K562 (cell line): ENCODE data around the gene NEK2. TPM values are rescaled to one million over a fixed set of nuclear protein-coding genes. Genes with fewer than 3 reads are reported as not detected.

Source experiments
- ATAC-seq: fragments of 200-7000 bp; cut with Tn5 transposase; 3 replicates; pipeline ENCODE4 v1.9.1; 2020; ENCODE audit warnings: moderate library complexity
- BruUV-seq: library from RNA; stranded (reverse); fragments of 400-500 nt; replicated peaks from 2 replicates; lab custom pipeline; 2021; lab: Mats Ljungman, UMichigan
- CTCF ChIA-PET: fragments of 300-600 bp; formaldehyde crosslinking; extraction: SDS; loops from one replicate; lab custom pipeline; 2021; ENCODE audit warnings: low intra/inter-chr PET ratio; lab: Yijun Ruan, JAX
- POLR2A ChIA-PET: fragments of 300-600, 350-650 bp; sonication (Branson Sonifier 250); formaldehyde crosslinking; extraction: SDS; loops from one replicate; lab custom pipeline; 2021; ENCODE audit warnings: antibody characterized with exemption, inconsistent platforms; lab: Yijun Ruan, JAX
- DNase-seq, 4 experiments: peaks; one replicate each; pipeline versions ENCODE4 v3.0.0 to v3.0.0-alpha.2; 2011 to 2018; ENCODE audit warnings: low spot score in 3 of 4, mixed read lengths in 3 of 4; ENCODE audit errors: extremely low read depth in 1 of 4
- FAIRE-seq: peaks from 2 replicates; lab custom pipeline; 2011; peaks lifted over from hg19 to GRCh38; lab: Jason Lieb, UNC
- H2AFZ ChIP-seq: 2 replicates; pipeline ENCODE4 v1.6.0; 2011; ENCODE audit warnings: low read depth, low read length, control low read depth, inconsistent platforms
- H3K27ac ChIP-seq: fragments of 200-600 bp; 3 replicates; pipeline ENCODE4 v1.8.0; 2011; ENCODE audit warnings: low read depth, mild to moderate bottlenecking, control low read depth, inconsistent platforms, low read length, moderate library complexity, mixed read lengths; ENCODE audit errors: extremely low read depth
- H3K27me3 ChIP-seq, 2 experiments: fragments of 300-600 bp in 1 of 2; 2 replicates in 1 of 2; 3 replicates in 1 of 2; pipeline versions ENCODE4 v1.6.0 to v1.8.0; 2011; ENCODE audit warnings: inconsistent platforms in 2 of 2, low read length in 2 of 2, mild to moderate bottlenecking in 1 of 2, mixed read lengths in 1 of 2, moderate library complexity in 1 of 2; ENCODE audit not compliant: control insufficient read depth in 2 of 2, insufficient read depth in 2 of 2
- H3K36me3 ChIP-seq: fragments of 300-600 bp; 3 replicates; pipeline ENCODE4 v1.8.0; 2011; ENCODE audit warnings: mild to moderate bottlenecking, low read length, inconsistent platforms; ENCODE audit not compliant: control insufficient read depth, insufficient read depth
- H3K4me1 ChIP-seq, 2 experiments: fragments of 200-600 bp in 1 of 2; replicated peaks in 1 of 2; 2 replicates in 1 of 2; 3 replicates in 1 of 2; pipeline versions ENCODE4 v1.5.1 to v1.8.0; 2011; ENCODE audit warnings: inconsistent platforms in 2 of 2, low read length in 2 of 2, mild to moderate bottlenecking in 1 of 2, mixed read lengths in 1 of 2, moderate library complexity in 1 of 2; ENCODE audit not compliant: control insufficient read depth in 2 of 2, insufficient read depth in 2 of 2
- H3K4me2 ChIP-seq: 2 replicates; pipeline ENCODE4 v1.6.1; 2011; ENCODE audit warnings: low read length, control low read depth, inconsistent platforms, mixed read lengths; ENCODE audit not compliant: insufficient read depth
- H3K4me3 ChIP-seq: fragments of 200-600 bp; sonication (generic), shearing (Covaris generic); 2 replicates; pipeline ENCODE4 v1.5.1; 2016; ENCODE audit warnings: control low read depth, inconsistent platforms
- H3K79me2 ChIP-seq: fragments of 200-600 bp; 3 replicates; pipeline ENCODE4 v1.8.0; 2011; ENCODE audit warnings: low read length, inconsistent platforms; ENCODE audit not compliant: control insufficient read depth, insufficient read depth
- H3K9ac ChIP-seq, 2 experiments: 2 replicates each; pipeline versions ENCODE4 v1.6.0 to v1.6.1; 2011; ENCODE audit warnings: low read depth in 2 of 2, low read length in 2 of 2, control low read depth in 1 of 2, inconsistent platforms in 1 of 2, mild to moderate bottlenecking in 1 of 2, mixed read lengths in 1 of 2; ENCODE audit not compliant: insufficient read depth in 1 of 2
- H3K9me1 ChIP-seq: one replicate; pipeline ENCODE4 v1.6.0; 2011; ENCODE audit warnings: inconsistent platforms, mild to moderate bottlenecking, low read length, moderate library complexity; ENCODE audit not compliant: control insufficient read depth, insufficient read depth
- H3K9me3 ChIP-seq: replicated peaks from 2 replicates; pipeline ENCODE4 v1.5.1; 2011; ENCODE audit warnings: low read depth, low read length, inconsistent platforms; ENCODE audit not compliant: control insufficient read depth, insufficient read depth
- H4K20me1 ChIP-seq: replicated peaks from 2 replicates; pipeline ENCODE4 v1.6.1; 2011; ENCODE audit warnings: low read length, inconsistent platforms, mixed read lengths; ENCODE audit not compliant: control insufficient read depth, insufficient read depth
- CBFA2T2 ChIP-seq: fragments of 450-650 bp; conservative IDR thresholded peaks from 2 replicates; pipeline ENCODE4 v1.6.1; 2017; ENCODE audit warnings: mild to moderate bottlenecking
- CBX1 ChIP-seq: sonication (generic); IDR thresholded peaks from 2 replicates; pipeline ENCODE4 v1.6.1; 2016; ENCODE audit warnings: antibody characterized with exemption, low read depth, mild to moderate bottlenecking
- CGGBP1 ChIP-seq: fragments of 250-450 bp; sonication (Bioruptor Pico); IDR thresholded peaks from 2 replicates; pipeline ENCODE4 v1.9.0; 2021; ENCODE audit warnings: mild to moderate bottlenecking
- MCM7 ChIP-seq, 2 experiments: fragments of 450-650 bp; IDR thresholded peaks; 2 replicates each; pipeline ENCODE4 v1.6.1; 2016 to 2018
- PATZ1 ChIP-seq: fragments of 250-450 bp; sonication (Bioruptor Pico); IDR thresholded peaks from 2 replicates; pipeline ENCODE4 v1.5.0; 2020; ENCODE audit warnings: mild to moderate bottlenecking, borderline replicate concordance
- RAD21 ChIP-seq, 2 experiments: fragments of 250-450 bp in 1 of 2; fragments of 450-650 bp in 1 of 2; sonication (Bioruptor Pico) in 1 of 2; formaldehyde crosslinking in 1 of 2; IDR thresholded peaks in 1 of 2; conservative IDR thresholded peaks in 1 of 2; 2 replicates each; pipeline versions ENCODE4 v1.4.0 to v1.8.0; 2020 to 2022; ENCODE audit warnings: mild to moderate bottlenecking in 2 of 2, moderate library complexity in 1 of 2
- XRCC5 ChIP-seq: fragments of 200-400 bp; formaldehyde crosslinking; IDR thresholded peaks from 2 replicates; pipeline ENCODE4 v1.6.1; 2017; ENCODE audit warnings: low read depth, mild to moderate bottlenecking, low read length
- ZBTB26 ChIP-seq: fragments of 450-650 bp; formaldehyde crosslinking; IDR thresholded peaks from 2 replicates; pipeline ENCODE4 v1.4.0; 2022; ENCODE audit warnings: missing genetic modification characterization
- ZNF134 ChIP-seq: fragments of 250-450 bp; sonication (Bioruptor Pico); conservative IDR thresholded peaks from 2 replicates; pipeline ENCODE4 v1.4.0; 2020
- ZNF445 ChIP-seq: fragments of 250-450 bp; sonication (Bioruptor Pico); IDR thresholded peaks from 2 replicates; pipeline ENCODE4 v1.4.0; 2020; ENCODE audit warnings: low read depth, mild to moderate bottlenecking, moderate library complexity
- WGBS: fragments of 100-300 bp; shearing (Covaris generic); methylation state at CpG from one replicate; pipeline ENCODE4 v1.1.6; 2016; ENCODE audit warnings: low coverage, mixed read lengths; ENCODE audit not compliant: insufficient coverage; ENCODE audit errors: missing lambda C conversion rate; 5-methylcytosine and 5-hydroxymethylcytosine counted together
- in situ Hi-C: fragments of 300-500 bp; cut with MboI; formaldehyde crosslinking; loops from 4 replicates; pipeline ENCODE4 v1.15.0; 2018; ENCODE audit warnings: inconsistent platforms, mixed read lengths
- intact Hi-C: fragments of 100-400 bp; cut with micrococcal nuclease; formaldehyde crosslinking; loops from 2 replicates; pipeline ENCODE4 v1.14.2; 2022
- polyA plus RNA-seq, 8 experiments: library from polyadenylated mRNA; depleted of rRNA in 4 of 8; stranded (reverse) in 5 of 8; unstranded in 3 of 8; fragments of >200 nt; fragmentation: Nextera tagmentation in 2 of 8; fragmentation: Illumina TruSeq in 1 of 8; extraction: Ambion mirVana in 2 of 8; extraction: Trizol in 1 of 8; gene quantifications; 2 replicates each; pipeline versions ENCODE4 v1.2.1 to v1.2.3, GENCODE V29; 2011 to 2014; ENCODE audit warnings: inconsistent platforms in 1 of 8, missing spikeins in 1 of 8
- total RNA-seq, 7 experiments: library from RNA; depleted of rRNA in 6 of 7; stranded (reverse); fragments of >200 nt in 6 of 7; fragmentation: Illumina TruSeq in 2 of 7; extraction: Trizol in 2 of 7; gene quantifications; 2 replicates each; pipeline versions ENCODE4 v1.2.1 to v1.2.3, GENCODE V29; 2011 to 2021; ENCODE audit warnings: low replicate concordance in 1 of 7
- TF ChIP-seq, protein P1 (sequence below): sonication (generic); formaldehyde crosslinking; IDR thresholded peaks from 2 replicates; pipeline ENCODE4 v1.8.0; 2023; ENCODE audit warnings: mild to moderate bottlenecking, missing genetic modification reagents

Gene NEK2
- total and polyA plus RNA-seq, 9 of the 15 experiments (the other 6 are each of a cell fraction or from before 2014, with no cell fraction given): 30.0 to 74.7 (median 66.4) TPM

DNA sequence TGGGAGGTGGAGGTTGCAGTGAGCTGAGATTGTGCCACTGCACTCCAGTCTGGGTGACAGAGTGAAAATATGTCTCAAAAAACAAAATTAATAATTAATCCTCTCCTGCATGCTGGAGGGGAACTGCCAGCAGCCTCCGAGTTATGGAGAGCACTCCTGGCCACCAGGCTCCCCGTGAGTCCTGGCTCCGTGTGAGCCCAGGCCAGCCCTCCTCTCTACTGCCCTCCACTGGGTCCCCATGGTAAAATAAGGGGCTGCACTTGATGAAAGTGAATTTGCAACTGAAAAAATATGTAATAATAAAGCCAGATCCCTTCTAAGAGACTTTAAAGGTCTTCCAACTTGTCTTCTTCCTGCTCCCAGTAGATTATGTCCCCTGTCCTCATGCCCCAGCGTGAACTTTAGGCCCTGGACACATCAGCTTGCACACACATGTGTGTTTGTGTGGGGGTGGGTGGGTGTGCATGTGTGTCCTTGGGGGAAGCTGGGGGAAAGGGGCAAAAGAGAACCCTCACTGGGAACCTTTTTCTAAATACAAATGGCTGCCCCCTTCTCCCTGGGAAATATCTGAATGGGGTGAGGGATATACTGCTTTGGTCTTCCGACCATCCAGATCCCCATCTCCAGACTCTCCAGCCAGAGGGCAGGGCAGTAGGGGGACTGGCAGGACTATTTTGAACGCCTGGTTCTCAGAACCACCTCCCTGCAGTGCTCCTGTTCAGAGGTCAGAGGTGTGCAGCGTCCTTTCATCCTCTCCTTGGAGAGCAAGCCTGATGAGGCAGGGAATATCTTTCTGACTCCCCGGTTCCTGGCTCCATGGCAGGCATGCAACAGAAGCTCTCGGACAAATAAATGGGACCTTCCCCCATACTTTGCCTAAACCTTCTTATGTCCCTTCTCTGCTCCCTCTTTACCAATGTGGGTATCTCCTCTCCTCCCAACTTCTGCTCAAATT is 26.2 kb downstream of the NEK2 start:
- Histone ChIP-seq H3K79me2 (no peaks in the 10 kb centered on the region), H3K4me3 (no peak overlapping the region), H3K4me2 (no peak overlapping the region), H3K9me3 (no peaks in the 10 kb centered on the region), H4K20me1 (no peaks in the 10 kb centered on the region), H3K27me3 (no peaks in the 10 kb centered on the region), H3K9me1 (no peaks in the 10 kb centered on the region), H3K9ac (no peak overlapping the region; a peak in 1 of 4 replicates), H3K4me1 (peaks cover 0 to 9% of the 10 kb centered on the region in 2 experiments; a peak in 3 of 5 replicates), H2AFZ (no peak overlapping the region), H3K36me3 (no peaks in the 10 kb centered on the region), H3K27ac (no peak overlapping the region)
- ChIA-PET CTCF (interaction anchor here (1.3 kb wide), 1 partner anchor 70 kb away, joined by 4 read pairs; the partner anchor contains the start of gene SLC30A1), POLR2A (interaction anchor here (0.8 to 2.3 kb wide), 5 partner anchors 11 to 121 kb away, joined by 3 to 6 read pairs (median 4); no protein-coding TSS in a partner anchor)
- in situ Hi-C loops (no loop called here), intact Hi-C loops (no loop called here)
- BruUV-seq: no TSS peak
- ATAC-seq (peak; percentile 82), DNase-seq (peak; percentile 51 to 65 (median 60)), FAIRE-seq (no peak)
- WGBS: 60% methylated on average over 8 of the region's 9 CpGs
- TF ChIP-seq ZNF134: no peak
- no peak for TF ChIP-seq XRCC5
- TF ChIP-seq CBX1: no peak
- TF ChIP-seq MCM7 (IDR thresholded peaks at IDR 0.05): no peak
- TF ChIP-seq PATZ1 (CRISPR knock-in tag): no peak
- no peak for TF ChIP-seq CGGBP1 (CRISPR knock-in tag)
- no peak for TF ChIP-seq ZNF445 (CRISPR knock-in tag)
- no peak for TF ChIP-seq CBFA2T2
- TF ChIP-seq RAD21 (CRISPR knock-in tag; conservative IDR thresholded peaks at IDR 0.05 in 1 of 2, IDR thresholded peaks at IDR 0.05 in 1 of 2): peak; percentile 53 to 66; a peak in 3 of 4 replicates
- TF ChIP-seq ZBTB26: no peak
- TF ChIP-seq, protein P1, sequence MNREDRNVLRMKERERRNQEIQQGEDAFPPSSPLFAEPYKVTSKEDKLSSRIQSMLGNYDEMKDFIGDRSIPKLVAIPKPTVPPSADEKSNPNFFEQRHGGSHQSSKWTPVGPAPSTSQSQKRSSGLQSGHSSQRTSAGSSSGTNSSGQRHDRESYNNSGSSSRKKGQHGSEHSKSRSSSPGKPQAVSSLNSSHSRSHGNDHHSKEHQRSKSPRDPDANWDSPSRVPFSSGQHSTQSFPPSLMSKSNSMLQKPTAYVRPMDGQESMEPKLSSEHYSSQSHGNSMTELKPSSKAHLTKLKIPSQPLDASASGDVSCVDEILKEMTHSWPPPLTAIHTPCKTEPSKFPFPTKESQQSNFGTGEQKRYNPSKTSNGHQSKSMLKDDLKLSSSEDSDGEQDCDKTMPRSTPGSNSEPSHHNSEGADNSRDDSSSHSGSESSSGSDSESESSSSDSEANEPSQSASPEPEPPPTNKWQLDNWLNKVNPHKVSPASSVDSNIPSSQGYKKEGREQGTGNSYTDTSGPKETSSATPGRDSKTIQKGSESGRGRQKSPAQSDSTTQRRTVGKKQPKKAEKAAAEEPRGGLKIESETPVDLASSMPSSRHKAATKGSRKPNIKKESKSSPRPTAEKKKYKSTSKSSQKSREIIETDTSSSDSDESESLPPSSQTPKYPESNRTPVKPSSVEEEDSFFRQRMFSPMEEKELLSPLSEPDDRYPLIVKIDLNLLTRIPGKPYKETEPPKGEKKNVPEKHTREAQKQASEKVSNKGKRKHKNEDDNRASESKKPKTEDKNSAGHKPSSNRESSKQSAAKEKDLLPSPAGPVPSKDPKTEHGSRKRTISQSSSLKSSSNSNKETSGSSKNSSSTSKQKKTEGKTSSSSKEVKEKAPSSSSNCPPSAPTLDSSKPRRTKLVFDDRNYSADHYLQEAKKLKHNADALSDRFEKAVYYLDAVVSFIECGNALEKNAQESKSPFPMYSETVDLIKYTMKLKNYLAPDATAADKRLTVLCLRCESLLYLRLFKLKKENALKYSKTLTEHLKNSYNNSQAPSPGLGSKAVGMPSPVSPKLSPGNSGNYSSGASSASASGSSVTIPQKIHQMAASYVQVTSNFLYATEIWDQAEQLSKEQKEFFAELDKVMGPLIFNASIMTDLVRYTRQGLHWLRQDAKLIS (CRISPR knock-in tag): no peak
